GM23248 (cell line): ENCODE data around the gene HNF4A.
A peak's percentile ranks its signal among the peaks of the same experiment; 100 is the strongest.

Experiments
- EZH2 ChIP-seq: fragments of 200-600 bp; sonication (generic); IDR thresholded peaks from 2 replicates; pipeline ENCODE4 v1.6.1; 2018; ENCODE audit warnings: antibody characterized with exemption, mild to moderate bottlenecking; ENCODE audit not compliant: insufficient read depth, poor library complexity, severe bottlenecking
- EZH2phosphoT487 ChIP-seq: fragments of 200-600 bp; sonication (generic); IDR thresholded peaks from 2 replicates; pipeline ENCODE4 v1.6.1; 2018; ENCODE audit warnings: antibody characterized with exemption, moderate library complexity, mild to moderate bottlenecking, low read depth; ENCODE audit not compliant: insufficient read depth

GRCh38 chr20:44409132-44409600, 53.7 kb downstream of the HNF4A start:
- TF ChIP-seq EZH2 (no peak), EZH2phosphoT487 (0 out of 2 replicates have a peak, but pooled peaks have one; percentile 61)
